Progenitor cell of endocrine pancreas (in vitro differentiated cells): ENCODE measurements around the gene ZNHIT6. TPM values are rescaled to one million over a fixed set of nuclear protein-coding genes. Genes with fewer than 3 reads are reported as not detected.

ENCODE experiments used
- DNase-seq: peaks from one replicate; pipeline ENCODE4 v3.0.0; 2021; ENCODE audit warnings: low spot score; ENCODE audit not compliant: unreplicated experiment
- H3K27ac Mint-ChIP-seq: 2 replicates; pipeline ENCODE4 v1.8.0; 2021; ENCODE audit warnings: mild to moderate bottlenecking, moderate library complexity, mixed read lengths
- H3K27me3 Mint-ChIP-seq: 2 replicates; pipeline ENCODE4 v1.8.0; 2021; ENCODE audit warnings: mixed read lengths
- H3K36me3 Mint-ChIP-seq: 2 replicates; pipeline ENCODE4 v1.8.0; 2022; ENCODE audit warnings: mixed read lengths; ENCODE audit not compliant: insufficient read depth
- H3K4me1 Mint-ChIP-seq: 2 replicates; pipeline ENCODE4 v1.8.0; 2021; ENCODE audit warnings: low read depth, mixed read lengths
- H3K4me3 Mint-ChIP-seq: 2 replicates; pipeline ENCODE4 v1.8.0; 2021; ENCODE audit warnings: low read depth, mild to moderate bottlenecking, moderate library complexity, mixed read lengths
- H3K9me3 Mint-ChIP-seq: 2 replicates; pipeline ENCODE4 v1.8.0; 2021; ENCODE audit warnings: low read depth, mixed read lengths
- CTCF ChIP-seq: fragments of 200-600 bp; sonication (generic); IDR thresholded peaks from one replicate; pipeline ENCODE4 v1.5.0; 2021; ENCODE audit warnings: antibody characterized with exemption, mild to moderate bottlenecking; ENCODE audit not compliant: unreplicated experiment
- total RNA-seq: library from RNA; stranded (reverse); gene quantifications from 2 replicates; pipeline ENCODE4 v1.2.1, GENCODE V29; 2021

ZNHIT6 gene
- total RNA-seq, 1 donor from 2014 or later, result 18.8 TPM

GRCh38 chr1:85621430-85621829 lies 86.8 kb downstream of the ZNHIT6 start:
- peaks cover 18% of the 10 kb centered on the region for H3K36me3 Mint-ChIP-seq
- H3K4me1 Mint-ChIP-seq, result no peaks in the 10 kb centered on the region
- no peak for DNase-seq
- peaks cover 26% of the 10 kb centered on the region for H3K9me3 Mint-ChIP-seq
- no peak overlapping the region for H3K4me3 Mint-ChIP-seq
- TF ChIP-seq CTCF, result no peak
- H3K27me3 Mint-ChIP-seq, result no peaks in the 10 kb centered on the region
- H3K27ac Mint-ChIP-seq, result no peak overlapping the region

GRCh38 chr1:85617633-85618100 lies 90.6 kb downstream of the ZNHIT6 start:
- Mint-ChIP-seq H3K36me3 (peaks cover 13% of the 10 kb centered on the region), H3K27me3 (no peaks in the 10 kb centered on the region), H3K4me3 (no peak overlapping the region), H3K27ac (no peak overlapping the region), H3K4me1 (peaks cover 4% of the 10 kb centered on the region), H3K9me3 (peaks cover 23% of the 10 kb centered on the region)
- no peak for TF ChIP-seq CTCF
- DNase-seq, result no peak

GRCh38 chr1:85616736-85617135 lies 91.5 kb downstream of the ZNHIT6 start:
- H3K4me3 Mint-ChIP-seq, result no peak overlapping the region
- no peak for DNase-seq
- H3K9me3 Mint-ChIP-seq, result peaks cover 14% of the 10 kb centered on the region
- no peaks in the 10 kb centered on the region for H3K27me3 Mint-ChIP-seq
- peaks cover 12% of the 10 kb centered on the region for H3K4me1 Mint-ChIP-seq
- TF ChIP-seq CTCF, result no peak
- H3K36me3 Mint-ChIP-seq, result peaks cover 5% of the 10 kb centered on the region
- H3K27ac Mint-ChIP-seq, result peak overlapping the region; percentile 62

GRCh38 chr1:85616364-85616705 lies 91.9 kb downstream of the ZNHIT6 start:
- TF ChIP-seq CTCF, result no peak
- peaks cover 12% of the 10 kb centered on the region for H3K4me1 Mint-ChIP-seq

GRCh38 chr1:85615586-85616363 lies 92.5 kb downstream of the ZNHIT6 start:
- DNase-seq, result no peak
- TF ChIP-seq CTCF, result no peak
- H3K4me1 Mint-ChIP-seq, result peaks cover 12% of the 10 kb centered on the region
- no peak overlapping the region for H3K27ac Mint-ChIP-seq
- no peaks in the 10 kb centered on the region for H3K27me3 Mint-ChIP-seq
- peaks cover 6% of the 10 kb centered on the region for H3K9me3 Mint-ChIP-seq
- H3K4me3 Mint-ChIP-seq, result no peak overlapping the region
- H3K36me3 Mint-ChIP-seq, result peaks cover 3% of the 10 kb centered on the region

More at GRCh38 chr1:85616364-85616705, 91.9 kb downstream of the ZNHIT6 start:
- Mint-ChIP-seq H3K9me3 (peaks cover 12% of the 10 kb centered on the region), H3K4me3 (no peak overlapping the region), H3K27me3 (no peaks in the 10 kb centered on the region), H3K36me3 (peaks cover 4% of the 10 kb centered on the region), H3K27ac (peak overlapping the region; percentile 62)
- no peak for DNase-seq
